ENCODE results near the gene SLC6A3.

SLC6A3 gene

DNA sequence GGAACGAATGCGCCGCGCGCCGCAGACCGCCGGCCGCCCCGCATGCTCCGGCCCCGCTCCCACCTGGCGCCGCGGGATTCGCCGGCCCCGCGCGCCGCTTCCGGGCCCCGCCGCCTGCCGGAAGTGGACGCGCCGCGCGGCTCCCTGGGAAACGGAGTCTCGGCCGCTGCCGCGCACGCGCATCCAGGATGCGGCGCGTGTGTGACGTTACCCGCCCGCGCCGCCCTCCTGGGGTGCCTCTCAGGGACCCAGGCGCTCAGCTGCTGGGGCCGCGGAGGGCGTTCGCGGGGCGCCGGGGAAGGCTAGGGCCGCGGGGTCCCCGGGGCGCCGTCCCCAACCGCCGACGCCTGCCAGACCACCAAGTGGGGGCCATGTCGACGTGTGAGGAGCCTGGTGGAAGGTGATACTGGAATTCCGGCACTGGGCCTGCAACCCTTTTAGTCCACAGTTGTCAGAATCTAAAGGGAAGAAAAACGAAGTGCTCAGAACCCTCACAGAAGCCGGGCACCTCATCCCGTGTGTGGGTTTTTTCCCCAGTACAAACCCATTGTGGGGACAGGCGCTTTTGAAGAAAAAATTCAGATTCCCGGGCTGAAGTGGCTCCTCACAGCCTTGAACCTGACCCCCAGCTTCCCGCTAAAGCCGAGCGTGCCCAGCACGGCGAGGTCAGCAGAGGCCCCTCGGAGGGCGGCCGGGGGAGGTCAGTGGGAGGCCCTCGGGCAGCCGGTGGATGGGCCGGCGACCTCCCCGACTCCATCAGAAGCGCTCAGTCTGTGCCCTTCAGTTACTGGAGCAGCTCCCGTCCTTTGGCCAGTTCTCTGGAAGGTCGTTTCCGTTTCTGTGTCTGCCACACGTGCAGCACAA, 100.0 kb downstream of the SLC6A3 start, which contains the start of gene CLPTM1L:
Gene CLPTM1L (minus strand): TSS at position 125 of the 864 bp plus-strand sequence. CDS start 258 bp downstream, outside the sequence.
- FAIRE-seq, result no peak

DNA sequence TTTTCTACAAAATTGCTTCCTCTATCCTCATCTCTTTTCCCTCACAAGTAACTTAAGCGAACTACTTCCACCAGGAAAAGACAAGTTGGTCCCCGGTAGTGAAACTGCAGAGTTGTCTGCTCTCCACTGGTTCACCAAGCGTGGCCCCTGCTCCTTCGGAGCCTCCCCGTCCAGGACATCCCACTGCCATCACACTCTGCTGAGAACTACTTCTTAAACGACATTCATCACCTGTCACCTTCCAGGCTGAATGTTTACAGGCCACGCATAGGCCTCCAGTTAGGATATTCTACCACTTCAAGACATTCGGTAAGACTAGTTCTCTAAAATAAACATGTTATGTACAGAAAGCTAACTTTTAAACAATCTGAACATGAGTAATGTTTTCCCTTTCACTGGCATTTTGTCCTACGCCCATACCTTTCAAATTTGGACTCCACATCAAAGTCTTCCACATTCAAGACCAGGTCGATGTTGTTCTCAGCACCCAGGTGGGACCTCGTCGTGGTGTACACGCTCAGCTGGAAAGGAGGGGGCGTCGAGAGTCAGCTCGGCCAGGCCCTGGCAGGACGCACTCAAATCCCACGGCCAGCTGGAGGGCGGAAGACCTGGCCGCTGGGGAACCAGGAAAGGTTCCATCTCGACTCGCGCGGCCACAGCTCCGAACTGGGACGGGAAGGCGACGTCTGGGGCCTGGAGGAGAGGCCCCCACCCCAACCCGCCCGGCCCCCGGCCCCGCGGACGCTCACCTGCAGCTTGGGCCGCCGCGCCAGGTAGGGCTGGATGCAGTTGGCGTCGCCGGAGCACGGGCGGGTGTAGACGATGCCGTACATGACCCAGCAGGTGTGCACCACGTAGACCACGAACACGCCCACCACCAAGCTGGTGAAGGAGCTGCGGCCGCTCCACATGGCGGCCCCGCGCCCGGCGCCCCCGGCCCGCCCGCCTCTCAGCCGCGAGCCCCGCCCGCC, 101.0 kb downstream of the SLC6A3 start:
- FAIRE-seq, result no peak

GRCh38 chr5:1343315-1343751, 101.9 kb downstream of the SLC6A3 start:
- no peak for FAIRE-seq
